GM19463 (cell line): ENCODE data around the gene SNRNP27.
"Not testable (repeated sequence)": the region's sequence is repeated elsewhere in the genome, so short reads cannot be mapped to it uniquely, and the experiment has no call there.

Experiments
- ATAC-seq: cut with Tn5 transposase; IDR thresholded peaks from one replicate; pipeline ENCODE4 v1.9.1; 2021; ENCODE audit warnings: mild to moderate bottlenecking, moderate library complexity; ENCODE audit not compliant: unreplicated experiment

Gene SNRNP27

GRCh38 chr2:69893684-69894551 lies at the start of gene SNRNP27:
TSS of gene SNRNP27 (plus strand) at chr2:69893956. CDS start at chr2:69893985, 29 bp downstream.
- ATAC-seq, result peak; percentile 80

- ATAC-seq, result no peak
Measured at GRCh38 chr2:69843993-69844392, 49.8 kb upstream of the SNRNP27 start.

- no peak for ATAC-seq
Measured at GRCh38 chr2:69844560-69844959, 49.2 kb upstream of the SNRNP27 start.

GRCh38 chr2:69846182-69847067 lies 47.3 kb upstream of the SNRNP27 start:
- ATAC-seq, result no peak

- ATAC-seq, result no peak
Measured at GRCh38 chr2:69847068-69847828, 46.5 kb upstream of the SNRNP27 start.

- ATAC-seq, result no peak
Measured at GRCh38 chr2:69848186-69848790, 45.5 kb upstream of the SNRNP27 start.

- no peak for ATAC-seq
Measured at GRCh38 chr2:69858261-69858660, 35.5 kb upstream of the SNRNP27 start.

- no peak for ATAC-seq
Measured at GRCh38 chr2:69863298-69863697, 30.5 kb upstream of the SNRNP27 start.

- ATAC-seq, result no peak
Measured at GRCh38 chr2:69888451-69888850, 5.3 kb upstream of the SNRNP27 start.

GRCh38 chr2:69889302-69889701 lies 4.5 kb upstream of the SNRNP27 start:
- no peak for ATAC-seq

- no peak for ATAC-seq
Measured at GRCh38 chr2:69890881-69891280, 2.9 kb upstream of the SNRNP27 start.

- ATAC-seq, result not testable (repeated sequence)
Measured at GRCh38 chr2:69892838-69893424, 825 bp upstream of the SNRNP27 start.

GRCh38 chr2:69894737-69895136 lies 981 bp downstream of the SNRNP27 start:
- ATAC-seq, result not testable (repeated sequence)

GRCh38 chr2:69902213-69902922 lies 8.6 kb downstream of the SNRNP27 start:
- no peak for ATAC-seq

- ATAC-seq, result no peak
Measured at GRCh38 chr2:69907216-69907615, 13.5 kb downstream of the SNRNP27 start.

- ATAC-seq, result no peak
Measured at GRCh38 chr2:69911985-69912563, 18.3 kb downstream of the SNRNP27 start.

GRCh38 chr2:69914164-69914949 lies 20.6 kb downstream of the SNRNP27 start:
- peak; percentile 79 for ATAC-seq
